Measurements from ENCODE around the gene C3orf20.
"Not testable (repeated sequence)": the region's sequence is repeated elsewhere in the genome, so short reads cannot be mapped to it uniquely, and the experiment has no call there.

C3orf20 gene

DNA sequence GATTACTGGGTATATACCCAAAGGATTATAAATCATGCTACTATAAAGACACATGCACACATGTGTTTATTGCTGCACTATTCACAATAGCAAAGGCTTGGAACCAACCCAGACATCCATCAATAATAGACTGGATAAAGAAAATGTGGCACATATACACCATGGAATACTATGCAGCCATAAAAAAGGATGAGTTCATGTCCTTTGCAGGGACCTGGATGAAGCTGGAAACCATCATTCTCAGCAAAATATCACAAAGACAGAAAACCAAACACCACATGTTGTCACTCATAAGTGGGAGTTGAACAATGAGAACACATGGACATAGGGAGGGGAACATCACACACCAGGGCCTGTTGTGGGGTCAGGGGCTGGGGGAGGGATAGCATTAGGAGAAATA lies 78.0 kb downstream of the C3orf20 start:
- not testable (repeated sequence) for H2AFZ ChIP-seq (ENCODE audit: low read length, unreplicated experiment); H3K4me3 ChIP-seq (ENCODE audit: low read depth, low read length); H3K4me1 ChIP-seq (ENCODE audit: control insufficient read depth, insufficient read depth, low read length, unreplicated experiment); H3K79me2 ChIP-seq (ENCODE audit: control insufficient read depth, insufficient read depth, low read length, unreplicated experiment); H3K36me3 ChIP-seq (ENCODE audit: insufficient read depth, low read length); H3K27ac ChIP-seq (ENCODE audit: low read depth, low read length)
- peaks cover 53% of the 10 kb centered on the region for H3K27me3 ChIP-seq (ENCODE audit: insufficient read depth, low read length)

DNA sequence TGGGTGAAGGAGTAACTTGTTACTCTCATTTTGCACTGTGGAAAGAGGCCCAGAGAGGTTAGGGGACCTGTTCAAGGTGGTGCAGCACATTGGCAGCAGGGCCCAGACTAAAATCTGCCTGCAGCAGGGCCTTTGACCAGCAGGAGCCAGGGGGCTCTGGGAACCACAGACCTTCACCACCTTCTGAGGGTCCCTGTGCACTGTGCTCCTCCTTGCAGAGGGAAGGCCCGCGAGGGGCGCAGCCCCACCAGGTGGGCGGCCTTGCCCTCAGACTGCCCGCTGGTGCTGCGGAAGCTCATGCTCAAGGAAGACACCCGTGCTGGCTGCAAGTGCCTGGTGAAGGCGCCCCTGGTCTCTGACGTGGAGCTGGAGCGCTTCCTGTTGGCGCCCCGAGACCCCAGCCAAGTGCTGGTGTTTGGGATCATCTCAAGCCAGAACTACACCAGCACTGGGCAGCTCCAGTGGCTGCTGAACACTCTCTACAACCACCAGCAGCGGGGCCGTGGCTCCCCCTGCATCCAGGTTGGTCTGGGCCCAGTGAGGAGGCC lies 82.3 kb downstream of the C3orf20 start:
- Histone ChIP-seq H3K4me3 (ENCODE audit: low read depth, low read length) (no peak overlapping the region), H3K27ac (ENCODE audit: low read depth, low read length) (no peak overlapping the region), H3K36me3 (ENCODE audit: insufficient read depth, low read length) (no peaks in the 10 kb centered on the region), H3K4me1 (ENCODE audit: control insufficient read depth, insufficient read depth, low read length, unreplicated experiment) (no peaks in the 10 kb centered on the region), H2AFZ (ENCODE audit: low read length, unreplicated experiment) (no peak overlapping the region), H3K79me2 (ENCODE audit: control insufficient read depth, insufficient read depth, low read length, unreplicated experiment) (no peaks in the 10 kb centered on the region), H3K27me3 (ENCODE audit: insufficient read depth, low read length) (peaks cover 25% of the 10 kb centered on the region)

GRCh38 chr3:14758297-14758696 lies 83.4 kb downstream of the C3orf20 start:
- Histone ChIP-seq H2AFZ (ENCODE audit: low read length, unreplicated experiment) (no peak overlapping the region), H3K79me2 (ENCODE audit: control insufficient read depth, insufficient read depth, low read length, unreplicated experiment) (no peaks in the 10 kb centered on the region), H3K4me3 (ENCODE audit: low read depth, low read length) (no peak overlapping the region), H3K4me1 (ENCODE audit: control insufficient read depth, insufficient read depth, low read length, unreplicated experiment) (no peaks in the 10 kb centered on the region), H3K36me3 (ENCODE audit: insufficient read depth, low read length) (no peaks in the 10 kb centered on the region), H3K27ac (ENCODE audit: low read depth, low read length) (no peak overlapping the region), H3K27me3 (ENCODE audit: insufficient read depth, low read length) (peaks cover 33% of the 10 kb centered on the region)

DNA sequence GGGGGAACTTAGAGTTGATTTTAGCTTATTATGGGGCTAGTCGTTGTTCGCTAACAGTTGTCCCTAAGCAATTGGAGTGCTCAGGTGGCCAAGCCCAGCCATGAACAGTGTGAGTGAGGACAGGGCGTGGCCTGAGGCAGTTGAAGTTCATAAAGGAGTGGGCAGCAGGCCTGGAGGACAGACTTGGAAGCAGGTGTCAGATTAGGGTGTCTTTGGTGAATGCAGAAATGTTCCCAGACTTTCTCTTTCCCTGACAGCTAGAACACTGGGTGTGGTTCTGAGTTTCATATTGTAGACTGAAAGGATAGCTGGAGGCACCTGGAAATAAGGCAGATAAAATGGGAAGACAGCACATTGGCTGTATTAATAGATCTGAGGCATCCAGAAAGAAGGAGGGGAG lies 84.0 kb downstream of the C3orf20 start:
- no peaks in the 10 kb centered on the region for H3K36me3 ChIP-seq (ENCODE audit: insufficient read depth, low read length)
- no peak overlapping the region for H2AFZ ChIP-seq (ENCODE audit: low read length, unreplicated experiment)
- no peaks in the 10 kb centered on the region for H3K79me2 ChIP-seq (ENCODE audit: control insufficient read depth, insufficient read depth, low read length, unreplicated experiment)
- H3K4me1 ChIP-seq (ENCODE audit: control insufficient read depth, insufficient read depth, low read length, unreplicated experiment), result no peaks in the 10 kb centered on the region
- no peak overlapping the region for H3K4me3 ChIP-seq (ENCODE audit: low read depth, low read length)
- H3K27me3 ChIP-seq (ENCODE audit: insufficient read depth, low read length), result peaks cover 33% of the 10 kb centered on the region
- no peak overlapping the region for H3K27ac ChIP-seq (ENCODE audit: low read depth, low read length)

DNA sequence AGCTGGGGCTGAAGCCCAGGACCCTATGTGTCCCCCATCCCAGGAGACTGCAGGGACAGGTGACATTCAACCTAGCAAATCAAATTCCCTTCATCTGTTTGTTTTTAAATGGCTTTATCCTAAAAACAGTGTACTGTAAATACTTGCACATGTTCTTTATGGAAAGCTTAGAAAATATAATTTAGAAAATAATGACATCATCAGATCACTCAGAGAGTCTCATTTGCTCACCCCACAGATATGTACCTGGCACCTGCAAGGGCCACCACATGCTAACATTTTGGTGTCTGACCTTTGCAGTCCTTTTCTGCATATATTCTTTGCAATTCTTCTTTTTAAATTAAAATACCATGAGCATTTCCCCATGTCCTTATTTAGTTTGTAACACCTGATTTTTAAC lies 85.2 kb downstream of the C3orf20 start:
- no peaks in the 10 kb centered on the region for H3K79me2 ChIP-seq (ENCODE audit: control insufficient read depth, insufficient read depth, low read length, unreplicated experiment)
- no peak overlapping the region for H3K27ac ChIP-seq (ENCODE audit: low read depth, low read length)
- peaks cover 26% of the 10 kb centered on the region for H3K27me3 ChIP-seq (ENCODE audit: insufficient read depth, low read length)
- no peak overlapping the region for H2AFZ ChIP-seq (ENCODE audit: low read length, unreplicated experiment)
- H3K36me3 ChIP-seq (ENCODE audit: insufficient read depth, low read length), result no peaks in the 10 kb centered on the region
- no peak overlapping the region for H3K4me3 ChIP-seq (ENCODE audit: low read depth, low read length)
- H3K4me1 ChIP-seq (ENCODE audit: control insufficient read depth, insufficient read depth, low read length, unreplicated experiment), result no peaks in the 10 kb centered on the region

GRCh38 chr3:14761121-14761672 lies 86.3 kb downstream of the C3orf20 start:
- Histone ChIP-seq H3K36me3 (ENCODE audit: insufficient read depth, low read length) (no peaks in the 10 kb centered on the region), H3K79me2 (ENCODE audit: control insufficient read depth, insufficient read depth, low read length, unreplicated experiment) (no peaks in the 10 kb centered on the region), H3K4me1 (ENCODE audit: control insufficient read depth, insufficient read depth, low read length, unreplicated experiment) (no peaks in the 10 kb centered on the region), H3K4me3 (ENCODE audit: low read depth, low read length) (no peak overlapping the region), H2AFZ (ENCODE audit: low read length, unreplicated experiment) (no peak overlapping the region), H3K27ac (ENCODE audit: low read depth, low read length) (no peak overlapping the region), H3K27me3 (ENCODE audit: insufficient read depth, low read length) (peaks cover 24% of the 10 kb centered on the region)

GRCh38 chr3:14761866-14762265 lies 86.9 kb downstream of the C3orf20 start:
- no peak overlapping the region for H3K4me3 ChIP-seq (ENCODE audit: low read depth, low read length)
- no peak overlapping the region for H3K27ac ChIP-seq (ENCODE audit: low read depth, low read length)
- H3K36me3 ChIP-seq (ENCODE audit: insufficient read depth, low read length), result no peaks in the 10 kb centered on the region
- no peak overlapping the region for H2AFZ ChIP-seq (ENCODE audit: low read length, unreplicated experiment)
- H3K79me2 ChIP-seq (ENCODE audit: control insufficient read depth, insufficient read depth, low read length, unreplicated experiment), result no peaks in the 10 kb centered on the region
- H3K27me3 ChIP-seq (ENCODE audit: insufficient read depth, low read length), result peaks cover 17% of the 10 kb centered on the region
- no peaks in the 10 kb centered on the region for H3K4me1 ChIP-seq (ENCODE audit: control insufficient read depth, insufficient read depth, low read length, unreplicated experiment)

- Histone ChIP-seq H3K36me3 (ENCODE audit: insufficient read depth, low read length) (no peaks in the 10 kb centered on the region), H3K27ac (ENCODE audit: low read depth, low read length) (no peak overlapping the region), H2AFZ (ENCODE audit: low read length, unreplicated experiment) (no peak overlapping the region), H3K4me1 (ENCODE audit: control insufficient read depth, insufficient read depth, low read length, unreplicated experiment) (no peaks in the 10 kb centered on the region), H3K4me3 (ENCODE audit: low read depth, low read length) (no peak overlapping the region), H3K79me2 (ENCODE audit: control insufficient read depth, insufficient read depth, low read length, unreplicated experiment) (no peaks in the 10 kb centered on the region), H3K27me3 (ENCODE audit: insufficient read depth, low read length) (peaks cover 16% of the 10 kb centered on the region)
Measured at GRCh38 chr3:14762701-14763100, 87.8 kb downstream of the C3orf20 start.

- Histone ChIP-seq H3K79me2 (ENCODE audit: control insufficient read depth, insufficient read depth, low read length, unreplicated experiment) (no peaks in the 10 kb centered on the region), H3K27ac (ENCODE audit: low read depth, low read length) (no peak overlapping the region), H3K4me1 (ENCODE audit: control insufficient read depth, insufficient read depth, low read length, unreplicated experiment) (no peaks in the 10 kb centered on the region), H3K36me3 (ENCODE audit: insufficient read depth, low read length) (no peaks in the 10 kb centered on the region), H2AFZ (ENCODE audit: low read length, unreplicated experiment) (no peak overlapping the region), H3K27me3 (ENCODE audit: insufficient read depth, low read length) (peaks cover 16% of the 10 kb centered on the region), H3K4me3 (ENCODE audit: low read depth, low read length) (no peak overlapping the region)
Measured at GRCh38 chr3:14764331-14765059, 89.6 kb downstream of the C3orf20 start.

- Histone ChIP-seq H3K27me3 (ENCODE audit: insufficient read depth, low read length) (peaks cover 16% of the 10 kb centered on the region), H3K4me3 (ENCODE audit: low read depth, low read length) (no peak overlapping the region), H3K4me1 (ENCODE audit: control insufficient read depth, insufficient read depth, low read length, unreplicated experiment) (no peaks in the 10 kb centered on the region), H3K36me3 (ENCODE audit: insufficient read depth, low read length) (no peaks in the 10 kb centered on the region), H3K79me2 (ENCODE audit: control insufficient read depth, insufficient read depth, low read length, unreplicated experiment) (no peaks in the 10 kb centered on the region), H3K27ac (ENCODE audit: low read depth, low read length) (no peak overlapping the region), H2AFZ (ENCODE audit: low read length, unreplicated experiment) (no peak overlapping the region)
Measured at GRCh38 chr3:14765060-14765400, 90.1 kb downstream of the C3orf20 start.

All from ACC112 (cell line).